Trophoblast cell (in vitro differentiated cells and primary cell): ENCODE data around the gene CCR7.

Experiments used
- DNase-seq, 2 donors: peaks; one replicate each; pipeline ENCODE4 v3.0.0-alpha.2; 2016
- H2AFZ ChIP-seq: 2 replicates; pipeline ENCODE4 v1.6.1; 2013; ENCODE audit warnings: low read length, moderate library complexity, mild to moderate bottlenecking; ENCODE audit not compliant: insufficient read depth, poor library complexity
- H2AK5ac ChIP-seq: 2 replicates; pipeline ENCODE4 v1.6.1; 2013; ENCODE audit warnings: mild to moderate bottlenecking, low read length
- H2BK120ac ChIP-seq: 2 replicates; pipeline ENCODE4 v1.6.1; 2013; ENCODE audit warnings: low read length, mild to moderate bottlenecking, moderate library complexity; ENCODE audit not compliant: insufficient read depth, poor library complexity
- H2BK12ac ChIP-seq: 2 replicates; pipeline ENCODE4 v1.6.1; 2013; ENCODE audit warnings: mild to moderate bottlenecking, low read length, moderate library complexity
- H2BK5ac ChIP-seq: 2 replicates; pipeline ENCODE4 v1.6.1; 2013; ENCODE audit warnings: low read length, low read depth, moderate library complexity, mild to moderate bottlenecking; ENCODE audit not compliant: poor library complexity
- H3K14ac ChIP-seq: 2 replicates; pipeline ENCODE4 v1.6.1; 2013; ENCODE audit warnings: mild to moderate bottlenecking, low read length
- H3K18ac ChIP-seq: 2 replicates; pipeline ENCODE4 v1.6.1; 2013; ENCODE audit warnings: mild to moderate bottlenecking, low read length
- H3K23ac ChIP-seq: 2 replicates; pipeline ENCODE4 v1.6.1; 2013; ENCODE audit warnings: low read length
- H3K27ac ChIP-seq: 2 replicates; pipeline ENCODE4 v1.5.1; 2013; ENCODE audit warnings: low read depth, mild to moderate bottlenecking, inconsistent platforms, low read length, moderate library complexity
- H3K27me3 ChIP-seq: 2 replicates; pipeline ENCODE4 v1.6.1; 2013; ENCODE audit warnings: inconsistent platforms, mild to moderate bottlenecking, low read length, moderate library complexity; ENCODE audit not compliant: insufficient read depth
- H3K36me3 ChIP-seq, 2 experiments: 1 replicate in 1 of 2; 2 replicates in 1 of 2; pipeline ENCODE4 v1.6.1; 2013; ENCODE audit warnings: low read length in 2 of 2, mild to moderate bottlenecking in 2 of 2, moderate library complexity in 1 of 2; ENCODE audit not compliant: insufficient read depth in 2 of 2, control insufficient read depth in 1 of 2
- H3K4ac ChIP-seq: 2 replicates; pipeline ENCODE4 v1.6.1; 2013; ENCODE audit warnings: low read depth, mild to moderate bottlenecking, low read length, moderate library complexity
- H3K4me1 ChIP-seq, 2 experiments: 1 replicate in 1 of 2; 2 replicates in 1 of 2; pipeline ENCODE4 v1.6.1; 2013; ENCODE audit warnings: low read length in 2 of 2, mild to moderate bottlenecking in 2 of 2, moderate library complexity in 1 of 2; ENCODE audit not compliant: insufficient read depth in 2 of 2, control insufficient read depth in 1 of 2
- H3K4me2 ChIP-seq: 2 replicates; pipeline ENCODE4 v1.6.1; 2013; ENCODE audit warnings: inconsistent platforms, mild to moderate bottlenecking, low read length, moderate library complexity
- H3K4me3 ChIP-seq: 2 replicates; pipeline ENCODE4 v1.5.1; 2013; ENCODE audit warnings: mild to moderate bottlenecking, low read depth, low read length, inconsistent platforms
- H3K79me1 ChIP-seq: one replicate; pipeline ENCODE4 v1.6.1; 2013; ENCODE audit warnings: low read length
- H3K79me2 ChIP-seq: 2 replicates; pipeline ENCODE4 v1.6.1; 2013; ENCODE audit warnings: low read length, mild to moderate bottlenecking; ENCODE audit not compliant: control insufficient read depth, insufficient read depth, poor library complexity
- H3K9ac ChIP-seq: 2 replicates; pipeline ENCODE4 v1.6.1; 2013; ENCODE audit warnings: mild to moderate bottlenecking, low read length
- H3K9me3 ChIP-seq: 2 replicates; pipeline ENCODE4 v1.6.1; 2013; ENCODE audit warnings: low read depth, mild to moderate bottlenecking, control low read depth, inconsistent platforms, low read length; ENCODE audit not compliant: insufficient read depth
- H4K12ac ChIP-seq: 2 replicates; pipeline ENCODE4 v1.6.1; 2013; ENCODE audit warnings: low read depth, mild to moderate bottlenecking, low read length, moderate library complexity
- H4K8ac ChIP-seq: 2 replicates; pipeline ENCODE4 v1.6.1; 2013; ENCODE audit warnings: low read depth, mild to moderate bottlenecking, low read length, moderate library complexity
- H4K91ac ChIP-seq: one replicate; pipeline ENCODE4 v1.6.1; 2013; ENCODE audit warnings: low read depth, mild to moderate bottlenecking, low read length, moderate library complexity
- WGBS: extraction: QIAGEN DNeasy Blood & Tissue Kit; methylation state at CpG from one replicate; pipeline ENCODE4 v1.1.7; 2013; ENCODE audit warnings: missing lambda C conversion rate; ENCODE audit not compliant: insufficient read length, insufficient coverage; ENCODE audit errors: extremely low coverage; 5-methylcytosine and 5-hydroxymethylcytosine counted together

The CCR7 gene

GRCh38 chr17:40519089-40519775 is 46.0 kb downstream of the CCR7 start:
- Histone ChIP-seq H2AK5ac (peak overlapping the region; percentile 24), H3K14ac (peak overlapping the region; percentile 36), H3K27me3 (no peaks in the 10 kb centered on the region), H3K18ac (no peak overlapping the region), H3K4me3 (no peak overlapping the region), H4K91ac (peak overlapping the region; percentile 33), H3K9me3 (peaks cover under 1% of the 10 kb centered on the region), H3K27ac (no peak overlapping the region), H3K36me3 (no peaks in the 10 kb centered on the region), H3K4ac (no peak overlapping the region), H3K9ac (no peak overlapping the region), H3K79me1 (peaks cover 27% of the 10 kb centered on the region), H2BK12ac (peak overlapping the region; percentile 7), H2BK120ac (peak overlapping the region; percentile 24), H3K79me2 (no peaks in the 10 kb centered on the region), H4K12ac (no peak overlapping the region), H2AFZ (no peak overlapping the region), H3K4me1 (peaks cover 24 to 39% of the 10 kb centered on the region in 2 experiments), H3K23ac (no peak overlapping the region), H3K4me2 (no peak overlapping the region), H2BK5ac (no peak overlapping the region), H4K8ac (no peak overlapping the region)
- DNase-seq: peak in 1 of 2 donors; percentile 30
- no CpG with 5 or more reads among the region's 5 CpGs for WGBS

GRCh38 chr17:40518401-40519088 is 46.7 kb downstream of the CCR7 start:
- Histone ChIP-seq H3K14ac (no peak overlapping the region), H3K4me1 (peaks cover 24 to 39% of the 10 kb centered on the region in 2 experiments), H3K79me1 (peaks cover 27% of the 10 kb centered on the region), H3K36me3 (no peaks in the 10 kb centered on the region), H2BK5ac (peak overlapping the region; percentile 9), H3K23ac (no peak overlapping the region), H3K4me2 (no peak overlapping the region), H3K18ac (no peak overlapping the region), H2AFZ (no peak overlapping the region), H3K79me2 (no peaks in the 10 kb centered on the region), H4K91ac (peak overlapping the region; percentile 74), H2AK5ac (peak overlapping the region; percentile 78), H3K4me3 (no peak overlapping the region), H2BK12ac (peak overlapping the region; percentile 74), H3K9me3 (no peaks in the 10 kb centered on the region), H3K27me3 (no peaks in the 10 kb centered on the region), H3K9ac (no peak overlapping the region), H3K27ac (peak overlapping the region; percentile 36), H4K12ac (no peak overlapping the region), H2BK120ac (peak overlapping the region; percentile 59), H4K8ac (no peak overlapping the region), H3K4ac (no peak overlapping the region)
- WGBS: no CpG with 5 or more reads among the region's 5 CpGs
- DNase-seq: peak; percentile 75 to 80

- peak overlapping the region; percentile 74 for H2BK12ac ChIP-seq
- H2BK120ac ChIP-seq: peak overlapping the region; percentile 59
- H3K9ac ChIP-seq: no peak overlapping the region
- H3K27me3 ChIP-seq: no peaks in the 10 kb centered on the region
- peak overlapping the region; percentile 74 for H4K91ac ChIP-seq
- H3K23ac ChIP-seq: no peak overlapping the region
- DNase-seq: no peak
- H4K12ac ChIP-seq: no peak overlapping the region
- no CpG with 5 or more reads among the region's 4 CpGs for WGBS
- peak overlapping the region; percentile 12 for H3K4ac ChIP-seq
- H3K4me3 ChIP-seq: no peak overlapping the region
- H3K27ac ChIP-seq: peak overlapping the region; percentile 36
- H3K79me1 ChIP-seq: peaks cover 27% of the 10 kb centered on the region
- H2BK5ac ChIP-seq: no peak overlapping the region
- no peaks in the 10 kb centered on the region for H3K9me3 ChIP-seq
- no peak overlapping the region for H2AFZ ChIP-seq
- peak overlapping the region; percentile 63 for H3K18ac ChIP-seq
- H3K14ac ChIP-seq: peak overlapping the region; percentile 66
- H3K79me2 ChIP-seq: no peaks in the 10 kb centered on the region
- no peaks in the 10 kb centered on the region for H3K36me3 ChIP-seq
- H4K8ac ChIP-seq: no peak overlapping the region
- peak overlapping the region; percentile 78 for H2AK5ac ChIP-seq
- no peak overlapping the region for H3K4me2 ChIP-seq
- peaks cover 24 to 39% of the 10 kb centered on the region in 2 experiments for H3K4me1 ChIP-seq
These were observed 47.3 kb downstream of the CCR7 start for GRCh38 chr17:40517981-40518380.

GRCh38 chr17:40517286-40517662 is 48.0 kb downstream of the CCR7 start:
- no peak overlapping the region for H3K18ac ChIP-seq
- H3K27ac ChIP-seq: peak overlapping the region; percentile 23
- WGBS: no CpG with 5 or more reads among the region's 2 CpGs
- H4K12ac ChIP-seq: no peak overlapping the region
- H2BK12ac ChIP-seq: no peak overlapping the region
- no peaks in the 10 kb centered on the region for H3K9me3 ChIP-seq
- H2BK5ac ChIP-seq: no peak overlapping the region
- no peak overlapping the region for H3K4me2 ChIP-seq
- no peak overlapping the region for H2BK120ac ChIP-seq
- H3K79me1 ChIP-seq: peaks cover 23% of the 10 kb centered on the region
- no peak overlapping the region for H3K4ac ChIP-seq
- no peaks in the 10 kb centered on the region for H3K79me2 ChIP-seq
- no peak overlapping the region for H4K8ac ChIP-seq
- H3K4me1 ChIP-seq: peaks cover 20 to 40% of the 10 kb centered on the region in 2 experiments
- no peaks in the 10 kb centered on the region for H3K27me3 ChIP-seq
- H3K14ac ChIP-seq: no peak overlapping the region
- H3K23ac ChIP-seq: no peak overlapping the region
- no peak overlapping the region for H3K4me3 ChIP-seq
- DNase-seq: no peak
- no peak overlapping the region for H4K91ac ChIP-seq
- H2AFZ ChIP-seq: no peak overlapping the region
- H3K36me3 ChIP-seq: no peaks in the 10 kb centered on the region
- H2AK5ac ChIP-seq: no peak overlapping the region
- H3K9ac ChIP-seq: no peak overlapping the region
